GM21381 (cell line): ENCODE data around the gene COQ6.
"Not testable (repeated sequence)": the region's sequence is repeated elsewhere in the genome, so short reads cannot be mapped to it uniquely, and the experiment has no call there.

Experiments used
- ATAC-seq: cut with Tn5 transposase; IDR thresholded peaks from one replicate; pipeline ENCODE4 v1.9.1; 2021; ENCODE audit warnings: mild to moderate bottlenecking, moderate library complexity; ENCODE audit not compliant: unreplicated experiment

Gene COQ6

GRCh38 chr14:73949752-73950734, at the start of gene COQ6, which contains the start of gene FAM161B:
Gene COQ6 (plus strand): TSS chr14:73950302. CDS start chr14:73950333, 31 bp downstream.
Gene FAM161B (minus strand): TSS chr14:73950094. CDS start chr14:73950026, 68 bp downstream.
- ATAC-seq = peak; percentile 91

GRCh38 chr14:73903028-73903427, 47.1 kb upstream of the COQ6 start:
- ATAC-seq = no peak

GRCh38 chr14:73909681-73910080, 40.4 kb upstream of the COQ6 start:
- no peak for ATAC-seq

DNA sequence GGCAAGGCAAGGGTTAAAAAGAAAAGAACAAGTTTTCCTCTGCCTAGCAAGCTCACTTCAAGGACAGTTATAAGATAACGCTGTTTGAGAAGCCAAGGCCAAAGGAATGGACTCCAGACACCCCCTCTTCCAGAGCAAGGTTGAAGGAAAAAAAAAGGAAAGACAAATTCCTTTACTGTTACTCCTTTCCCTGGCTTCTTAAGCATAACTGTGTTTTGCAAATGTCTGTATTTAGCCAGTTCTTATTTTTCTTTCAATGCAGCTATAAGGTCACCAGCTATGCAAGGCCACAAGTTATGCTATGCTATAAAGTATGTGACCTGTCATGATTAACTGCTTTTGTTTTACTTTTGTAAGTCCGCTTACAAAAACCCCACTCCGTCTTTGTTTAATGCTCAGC, 36.8 kb upstream of the COQ6 start:
- ATAC-seq = no peak

- no peak for ATAC-seq
Observed at GRCh38 chr14:73916324-73916723, 33.8 kb upstream of the COQ6 start.

GRCh38 chr14:73919457-73919856, 30.6 kb upstream of the COQ6 start:
- not testable (repeated sequence) for ATAC-seq

GRCh38 chr14:73924337-73924736, 25.8 kb upstream of the COQ6 start:
- ATAC-seq = no peak

DNA sequence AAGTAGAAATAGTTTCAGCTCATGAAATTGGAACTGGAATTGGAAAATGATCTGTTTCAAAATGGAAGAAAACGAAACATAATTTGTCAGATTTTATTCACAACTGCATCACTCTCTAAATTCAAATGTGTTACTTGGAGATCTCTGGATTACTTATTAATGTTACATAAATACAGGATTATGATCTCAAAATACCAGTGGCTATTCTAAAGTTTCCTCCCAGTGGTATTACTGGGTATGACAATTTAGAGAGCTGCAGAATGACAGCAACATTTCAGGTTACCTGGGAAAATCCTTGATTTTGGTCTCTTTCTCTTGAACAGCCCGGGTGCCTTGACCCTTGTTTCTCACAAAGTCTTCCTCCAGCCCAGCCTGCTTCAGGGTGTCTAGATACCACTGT, 14.4 kb upstream of the COQ6 start:
- no peak for ATAC-seq

DNA sequence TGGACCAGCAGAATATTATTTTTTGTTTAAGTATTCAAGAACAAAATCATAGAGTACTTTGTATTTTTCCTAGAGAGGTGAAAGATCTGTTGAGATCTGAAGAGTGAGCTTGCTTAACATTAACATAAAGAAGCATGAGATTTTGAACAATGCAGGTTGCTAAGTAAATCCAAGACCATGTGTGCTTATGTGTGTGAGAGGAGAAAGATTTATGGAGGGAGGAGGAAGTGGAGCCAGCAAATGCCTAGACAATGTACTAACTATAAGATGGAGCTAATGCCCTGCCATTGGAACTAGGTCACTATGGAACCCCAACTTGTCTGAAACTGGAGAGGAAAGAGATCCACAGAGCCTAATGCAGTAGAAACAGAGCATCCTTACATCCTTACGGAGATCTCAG, 13.6 kb upstream of the COQ6 start:
- no peak for ATAC-seq

GRCh38 chr14:73937012-73937411, 13.1 kb upstream of the COQ6 start:
- no peak for ATAC-seq

DNA sequence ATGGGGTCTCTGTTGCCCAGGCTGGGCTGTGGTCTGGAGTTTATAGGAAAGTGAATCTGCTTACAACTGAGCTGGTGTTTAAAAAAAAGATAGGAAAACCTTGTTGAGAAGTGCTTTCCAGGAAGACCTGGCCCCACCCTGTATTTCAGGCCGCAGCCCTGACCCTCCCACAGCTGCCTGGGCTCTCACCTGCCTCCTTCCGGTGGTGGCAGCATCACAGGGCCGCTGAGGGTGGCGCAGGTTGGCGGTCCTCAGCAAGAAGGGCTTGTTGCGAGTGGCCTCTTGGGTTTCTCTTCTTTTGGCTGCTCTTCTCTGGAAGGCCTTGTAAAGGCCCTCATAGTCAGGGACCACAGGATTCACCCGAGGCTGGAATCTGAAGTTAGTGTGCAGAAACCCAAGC, 7.9 kb upstream of the COQ6 start:
- ATAC-seq = no peak

GRCh38 chr14:73943083-73943482, 7.0 kb upstream of the COQ6 start:
- ATAC-seq = no peak

GRCh38 chr14:73944432-73945158, 5.5 kb upstream of the COQ6 start:
- ATAC-seq = no peak

GRCh38 chr14:73945159-73945670, 4.9 kb upstream of the COQ6 start:
- ATAC-seq = no peak

DNA sequence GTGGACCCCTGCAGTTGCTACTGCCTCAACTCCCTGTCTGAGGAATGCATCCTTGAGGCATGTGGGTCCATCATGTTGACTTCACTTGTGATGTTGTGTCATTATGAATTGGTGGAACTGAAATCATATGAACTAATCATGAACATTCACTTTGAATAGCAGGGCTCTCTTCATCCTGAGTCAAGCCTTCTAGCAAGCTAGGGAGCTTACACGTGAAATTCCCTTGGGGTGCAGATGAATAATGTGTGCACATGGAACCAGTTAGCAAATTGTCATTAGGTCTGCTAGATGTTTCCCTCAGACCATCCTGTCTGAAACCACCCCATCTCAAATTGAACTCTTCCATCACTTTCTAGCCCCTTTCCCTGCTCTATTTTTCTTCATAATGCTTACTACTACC, 3.6 kb downstream of the COQ6 start:
- no peak for ATAC-seq

GRCh38 chr14:73955674-73956073, 5.6 kb downstream of the COQ6 start:
- ATAC-seq = no peak

- no peak for ATAC-seq
Observed at GRCh38 chr14:73958591-73958990, 8.5 kb downstream of the COQ6 start.

GRCh38 chr14:73961192-73961591, 11.1 kb downstream of the COQ6 start:
- ATAC-seq = no peak

DNA sequence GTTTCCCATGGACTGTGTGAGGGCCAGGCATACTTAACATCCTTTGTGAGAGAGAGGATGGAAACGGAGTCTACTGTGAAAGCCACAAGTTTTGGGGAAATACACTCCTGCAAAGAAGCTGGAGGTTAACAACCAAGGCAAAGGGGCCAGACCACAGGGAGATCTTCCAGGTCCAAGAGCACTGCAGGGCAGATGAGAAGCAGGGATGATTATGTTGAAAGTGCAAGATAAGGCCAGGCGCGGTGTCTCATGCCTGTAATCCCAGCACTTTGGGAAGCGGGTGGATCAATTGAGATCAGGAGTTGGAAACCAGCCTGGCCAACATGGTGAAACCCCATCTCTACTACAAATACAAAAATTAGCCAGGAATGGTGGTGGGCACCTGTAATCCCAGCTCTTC, 15.1 kb downstream of the COQ6 start:
- ATAC-seq = no peak

DNA sequence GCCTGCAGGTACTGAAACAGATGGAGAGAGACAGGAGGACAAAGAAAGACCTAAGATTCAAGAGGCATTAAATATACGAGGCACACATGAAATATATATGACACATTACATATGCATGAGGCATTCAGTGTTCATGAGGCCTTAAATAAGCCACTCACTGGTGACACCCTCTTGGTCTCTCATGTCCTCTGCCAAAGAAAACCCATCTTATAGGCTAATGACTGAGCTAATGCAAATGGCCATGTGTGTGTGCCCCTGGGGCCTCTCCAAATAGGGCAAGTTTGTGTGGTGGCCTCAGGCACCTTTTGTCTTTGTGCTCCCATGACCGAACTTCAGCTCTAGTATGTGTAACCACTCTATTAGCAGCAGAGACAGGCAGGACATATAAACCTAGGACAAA, 18.8 kb downstream of the COQ6 start:
- ATAC-seq = no peak

- no peak for ATAC-seq
Observed at GRCh38 chr14:73973497-73973896, 23.4 kb downstream of the COQ6 start.

DNA sequence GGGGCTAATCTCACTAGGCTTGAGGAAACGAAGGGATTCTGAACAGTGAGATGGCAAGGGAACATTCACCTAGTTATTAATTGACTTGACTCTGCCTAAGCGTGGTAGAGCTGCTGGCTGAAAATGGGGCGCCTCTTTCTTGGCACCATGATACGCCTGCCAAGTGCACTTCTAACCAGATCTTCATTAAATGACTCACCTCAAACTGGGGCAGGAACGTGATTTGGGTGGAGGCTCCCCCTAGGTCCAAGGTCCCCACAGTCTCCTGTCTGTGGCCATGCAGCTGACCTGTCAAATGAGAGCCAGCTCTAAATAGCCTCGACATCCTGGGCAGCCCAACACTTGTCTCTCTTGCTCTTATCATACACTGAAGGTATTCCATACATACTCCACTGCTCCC, 26.0 kb downstream of the COQ6 start:
- ATAC-seq = no peak
